Mesothelial cell of epicardium (in vitro differentiated cells): ENCODE measurements around the gene ABCB8. TPM values are rescaled to one million over a fixed set of nuclear protein-coding genes. Genes with fewer than 3 reads are reported as not detected.
"Not testable (repeated sequence)": the region's sequence is repeated elsewhere in the genome, so short reads cannot be mapped to it uniquely, and the experiment has no call there.

Source experiments
- DNase-seq, 2 experiments: peaks; one replicate each; pipeline ENCODE4 v3.0.0; 2021; ENCODE audit warnings: low spot score in 2 of 2; ENCODE audit not compliant: unreplicated experiment in 2 of 2
- H3K27ac Mint-ChIP-seq: 2 replicates; pipeline ENCODE4 v1.8.0; 2021; ENCODE audit warnings: mixed read lengths
- H3K27me3 Mint-ChIP-seq: 2 replicates; pipeline ENCODE4 v1.8.0; 2021; ENCODE audit warnings: low read depth, mixed read lengths
- H3K36me3 Mint-ChIP-seq: 2 replicates; pipeline ENCODE4 v1.8.0; 2021; ENCODE audit warnings: mixed read lengths
- H3K4me1 Mint-ChIP-seq: 2 replicates; pipeline ENCODE4 v1.8.0; 2021; ENCODE audit warnings: mixed read lengths
- H3K4me3 Mint-ChIP-seq: 2 replicates; pipeline ENCODE4 v1.8.0; 2021; ENCODE audit warnings: mild to moderate bottlenecking, moderate library complexity, mixed read lengths
- H3K9me3 Mint-ChIP-seq: 2 replicates; pipeline ENCODE4 v1.8.0; 2021; ENCODE audit warnings: mixed read lengths
- CTCF ChIP-seq: fragments of 200-600 bp; sonication (generic); IDR thresholded peaks from one replicate; pipeline ENCODE4 v1.5.0; 2021; ENCODE audit warnings: antibody characterized with exemption; ENCODE audit not compliant: unreplicated experiment
- total RNA-seq: library from RNA; stranded (reverse); gene quantifications from 3 replicates; pipeline ENCODE4 v1.2.1, GENCODE V29; 2021

Gene ABCB8
- total RNA-seq, 1 donor from 2014 or later, result 40.7 TPM

GRCh38 chr7:151009327-151010036 is 18.8 kb upstream of the ABCB8 start:
- DNase-seq, result no peak
- Mint-ChIP-seq H3K4me3 (no peak overlapping the region), H3K4me1 (peaks cover 30% of the 10 kb centered on the region), H3K9me3 (no peaks in the 10 kb centered on the region), H3K36me3 (no peaks in the 10 kb centered on the region), H3K27ac (no peak overlapping the region), H3K27me3 (peaks cover 16% of the 10 kb centered on the region)
- TF ChIP-seq CTCF, result no peak

GRCh38 chr7:151010037-151010306 is 18.3 kb upstream of the ABCB8 start:
- Mint-ChIP-seq H3K9me3 (no peaks in the 10 kb centered on the region), H3K27me3 (peaks cover 15% of the 10 kb centered on the region), H3K36me3 (peaks cover under 1% of the 10 kb centered on the region)

GRCh38 chr7:151010307-151011096 is 17.7 kb upstream of the ABCB8 start:
- Mint-ChIP-seq H3K27ac (peak overlapping the region; percentile 43), H3K4me3 (peak overlapping the region; percentile 60)

More at GRCh38 chr7:151010037-151010306, 18.3 kb upstream of the ABCB8 start:
- DNase-seq, result no peak
- Mint-ChIP-seq H3K27ac (no peak overlapping the region), H3K4me1 (peaks cover 30% of the 10 kb centered on the region), H3K4me3 (peak overlapping the region; percentile 60)
- TF ChIP-seq CTCF, result no peak

GRCh38 chr7:151011097-151011409 is 17.2 kb upstream of the ABCB8 start:
- no peak for DNase-seq
- Mint-ChIP-seq H3K27ac (no peak overlapping the region), H3K4me3 (peak overlapping the region; percentile 60), H3K36me3 (peaks cover 6% of the 10 kb centered on the region), H3K4me1 (peaks cover 30% of the 10 kb centered on the region), H3K27me3 (peaks cover 22% of the 10 kb centered on the region), H3K9me3 (no peaks in the 10 kb centered on the region)
- no peak for TF ChIP-seq CTCF

More at GRCh38 chr7:151010307-151011096, 17.7 kb upstream of the ABCB8 start:
- Mint-ChIP-seq H3K4me1 (peaks cover 30% of the 10 kb centered on the region), H3K27me3 (peaks cover 20% of the 10 kb centered on the region), H3K9me3 (no peaks in the 10 kb centered on the region), H3K36me3 (peaks cover 5% of the 10 kb centered on the region)
- no peak for DNase-seq
- TF ChIP-seq CTCF, result no peak

- DNase-seq, H3K36me3 Mint-ChIP-seq, H3K27ac Mint-ChIP-seq, H3K9me3 Mint-ChIP-seq: not testable (repeated sequence)
- Mint-ChIP-seq H3K4me3 (peak overlapping the region; percentile 26), H3K27me3 (peaks cover 28% of the 10 kb centered on the region), H3K4me1 (peaks cover 30% of the 10 kb centered on the region)
Measured at GRCh38 chr7:151011616-151012015, 16.6 kb upstream of the ABCB8 start.

- Mint-ChIP-seq H3K27me3 (peaks cover 30% of the 10 kb centered on the region), H3K9me3 (no peaks in the 10 kb centered on the region), H3K4me1 (peaks cover 30% of the 10 kb centered on the region), H3K4me3 (no peak overlapping the region), H3K27ac (no peak overlapping the region), H3K36me3 (peaks cover 6% of the 10 kb centered on the region)
- TF ChIP-seq CTCF, result no peak
- DNase-seq, result no peak
Measured at GRCh38 chr7:151012031-151012692, 16.1 kb upstream of the ABCB8 start.
